ENCODE data around the gene ERBB2.

- no peak for TF ChIP-seq CTCF (IDR thresholded peaks at IDR 0.05)
- TF ChIP-seq POLR2A (IDR thresholded peaks at IDR 0.05) = no peak
Measured at GRCh38 chr17:39677072-39677471, 22.8 kb upstream of the ERBB2 start.

All from Peyer's patch (tissue), 4 donors.